NCI-H345 treated with DMSO at 0.1 percent for 48 hours (cell line): ENCODE measurements around the gene ITGB3BP.
"Not testable (repeated sequence)": the region's sequence is repeated elsewhere in the genome, so short reads cannot be mapped to it uniquely, and the experiment has no call there.

Experiments
- DNase-seq: peaks from one replicate; lab custom pipeline; 2025; ENCODE audit not compliant: unreplicated experiment; lab: John Stamatoyannopoulos, UW

The ITGB3BP gene

GRCh38 chr1:63522891-63523728, at the start of gene ITGB3BP, which contains the start of gene EFCAB7:
ITGB3BP (minus strand) TSS chr1:63523225; CDS start chr1:63523133, 92 bp downstream.
EFCAB7 (plus strand) TSS chr1:63523525; CDS start chr1:63525573, 2,048 bp downstream.
- DNase-seq, result peak; percentile 98

GRCh38 chr1:63572686-63573085, 49.7 kb upstream of the ITGB3BP start:
- DNase-seq, result not testable (repeated sequence)

GRCh38 chr1:63569640-63570316, 46.8 kb upstream of the ITGB3BP start:
- no peak for DNase-seq

GRCh38 chr1:63569068-63569467, 46.0 kb upstream of the ITGB3BP start:
- DNase-seq, result no peak

- no peak for DNase-seq
Observed at GRCh38 chr1:63563745-63564144, 40.7 kb upstream of the ITGB3BP start.

- no peak for DNase-seq
Observed at GRCh38 chr1:63559357-63559756, 36.3 kb upstream of the ITGB3BP start.

GRCh38 chr1:63557365-63557987, 34.5 kb upstream of the ITGB3BP start:
- DNase-seq, result no peak

- no peak for DNase-seq
Observed at GRCh38 chr1:63555480-63555879, 32.5 kb upstream of the ITGB3BP start.

GRCh38 chr1:63548877-63549276, 25.9 kb upstream of the ITGB3BP start:
- no peak for DNase-seq

- DNase-seq, result no peak
Observed at GRCh38 chr1:63548303-63548702, 25.3 kb upstream of the ITGB3BP start.

GRCh38 chr1:63547621-63548294, 24.7 kb upstream of the ITGB3BP start:
- DNase-seq, result no peak

GRCh38 chr1:63545780-63546179, 22.8 kb upstream of the ITGB3BP start:
- no peak for DNase-seq

GRCh38 chr1:63537940-63538339, 14.9 kb upstream of the ITGB3BP start:
- DNase-seq, result no peak

- DNase-seq, result no peak
Observed at GRCh38 chr1:63537006-63537405, 14.0 kb upstream of the ITGB3BP start.

- no peak for DNase-seq
Observed at GRCh38 chr1:63534406-63534805, 11.4 kb upstream of the ITGB3BP start.

- DNase-seq, result no peak
Observed at GRCh38 chr1:63533931-63534330, 10.9 kb upstream of the ITGB3BP start.

- no peak for DNase-seq
Observed at GRCh38 chr1:63532727-63533126, 9.7 kb upstream of the ITGB3BP start.

GRCh38 chr1:63524201-63524600, 1.2 kb upstream of the ITGB3BP start:
- no peak for DNase-seq

- peak; percentile 43 for DNase-seq
Observed at GRCh38 chr1:63523738-63524137, 713 bp upstream of the ITGB3BP start.

- no peak for DNase-seq
Observed at GRCh38 chr1:63516629-63517028, 6.4 kb downstream of the ITGB3BP start.

- DNase-seq, result no peak
Observed at GRCh38 chr1:63512584-63512983, 10.4 kb downstream of the ITGB3BP start.
